HG02588 (cell line): ENCODE results near the gene HYAL1.
A peak's percentile ranks its signal among the peaks of the same experiment; 100 is the strongest.
"Not testable (repeated sequence)": the region's sequence is repeated elsewhere in the genome, so short reads cannot be mapped to it uniquely, and the experiment has no call there.

Experiments used
- ATAC-seq: cut with Tn5 transposase; IDR thresholded peaks from one replicate; pipeline ENCODE4 v1.9.1; 2021; ENCODE audit warnings: mild to moderate bottlenecking, moderate library complexity; ENCODE audit not compliant: unreplicated experiment

The HYAL1 gene

DNA sequence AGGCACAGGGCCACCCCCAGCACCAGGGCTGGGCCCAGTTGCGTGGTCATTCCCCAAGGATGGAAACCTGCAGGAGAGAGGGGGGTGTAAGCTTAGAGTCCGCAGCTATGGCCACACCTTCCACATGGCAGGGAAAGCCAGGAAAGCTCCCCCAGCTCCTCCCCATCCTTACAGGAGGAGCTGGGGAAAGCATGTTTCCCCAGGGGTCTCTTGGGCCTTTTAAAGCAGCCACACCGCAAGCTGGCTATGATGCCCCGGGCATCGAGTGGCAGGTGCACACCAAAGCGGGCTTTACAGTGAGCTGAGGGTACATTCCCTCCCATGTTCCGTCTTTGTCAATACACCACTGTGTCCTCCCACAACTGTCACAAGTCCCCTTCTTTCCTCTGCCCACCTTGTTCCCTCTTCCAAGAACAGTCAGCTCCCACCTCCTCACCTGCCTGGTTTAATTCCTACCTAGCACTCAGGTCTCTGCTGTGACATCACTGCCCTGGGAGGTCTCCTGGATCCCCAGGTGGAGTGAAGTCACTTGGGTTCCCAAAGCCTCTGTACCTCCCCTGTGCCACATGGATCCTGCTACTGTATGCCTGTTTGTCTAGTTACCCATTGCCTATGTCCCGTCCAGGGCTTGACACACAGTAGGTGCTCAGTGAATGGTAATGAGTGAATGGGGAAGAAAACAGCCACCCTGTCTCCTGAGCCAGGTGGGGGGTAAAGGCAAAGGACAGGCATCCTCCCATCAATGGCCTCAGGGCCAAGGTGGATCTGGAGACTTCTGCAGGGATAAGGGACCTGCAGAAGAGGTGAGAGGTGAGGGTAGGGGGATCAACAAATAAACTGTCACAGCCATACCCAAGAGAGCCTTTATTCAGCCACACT, 7.6 kb downstream of the HYAL1 start:
- ATAC-seq = no peak

DNA sequence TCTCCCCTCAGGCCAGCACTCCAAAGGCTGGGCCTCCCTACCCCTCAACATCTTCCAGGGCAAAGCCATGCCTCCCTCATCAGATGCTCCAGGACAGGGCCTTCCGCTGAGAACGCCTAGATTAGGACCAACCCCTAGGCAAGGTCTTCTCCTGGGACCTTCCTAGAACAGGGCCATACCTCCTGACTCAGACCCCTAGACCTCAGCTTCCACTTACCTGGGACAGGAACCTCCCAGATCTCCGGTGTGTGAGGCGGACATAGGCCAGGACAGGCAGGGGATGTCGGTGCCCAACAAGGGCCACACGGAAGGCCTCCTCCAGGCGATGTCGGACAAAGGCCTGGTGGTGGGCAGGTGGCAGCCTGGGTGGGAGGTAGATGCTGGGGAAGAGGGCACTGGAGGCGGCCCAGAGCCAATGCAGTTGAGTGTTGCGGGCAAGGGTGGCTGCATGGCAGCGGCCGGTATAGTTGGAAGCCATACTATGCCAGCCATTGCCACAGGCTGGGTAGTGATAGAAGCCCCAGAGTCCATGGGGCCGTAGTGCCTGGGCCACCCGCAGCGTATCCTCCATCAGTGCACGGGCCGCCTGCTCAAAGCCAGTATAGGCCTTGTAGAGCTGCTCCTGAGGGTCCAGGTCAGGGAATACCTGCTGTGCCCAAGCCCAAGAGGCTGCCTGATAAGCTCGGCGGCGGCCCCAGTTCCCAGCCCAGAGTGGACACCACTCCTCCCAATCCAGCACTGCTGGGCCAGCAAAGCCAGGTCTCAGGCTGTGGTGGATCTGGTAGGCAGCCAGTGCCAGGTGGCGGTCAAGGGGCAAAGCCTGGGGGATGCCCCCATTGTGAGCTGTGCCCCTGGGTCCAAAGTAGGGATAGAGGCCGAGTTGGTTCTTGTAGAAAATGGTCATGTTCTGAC, 8.6 kb downstream of the HYAL1 start:
- ATAC-seq = no peak

DNA sequence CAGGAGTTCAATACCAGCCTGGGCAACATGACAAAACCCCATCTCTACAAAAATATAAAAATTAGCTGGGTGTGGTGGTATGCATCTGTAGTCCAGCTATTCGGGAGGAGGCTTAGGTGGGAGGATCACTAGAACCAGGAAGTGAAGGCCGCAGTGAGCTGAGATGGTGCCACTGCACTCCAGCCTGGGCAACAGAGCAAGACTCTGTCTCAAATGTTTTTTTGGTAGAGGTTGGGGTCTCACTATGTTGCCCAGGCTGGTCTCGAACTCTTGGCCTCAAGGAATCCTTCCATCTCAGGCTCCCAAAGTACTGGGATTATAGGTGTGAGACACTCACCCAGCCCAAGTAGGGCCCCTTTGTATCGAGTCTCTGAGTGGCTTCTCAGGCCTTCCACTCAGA, 9.3 kb downstream of the HYAL1 start:
- ATAC-seq = no peak

DNA sequence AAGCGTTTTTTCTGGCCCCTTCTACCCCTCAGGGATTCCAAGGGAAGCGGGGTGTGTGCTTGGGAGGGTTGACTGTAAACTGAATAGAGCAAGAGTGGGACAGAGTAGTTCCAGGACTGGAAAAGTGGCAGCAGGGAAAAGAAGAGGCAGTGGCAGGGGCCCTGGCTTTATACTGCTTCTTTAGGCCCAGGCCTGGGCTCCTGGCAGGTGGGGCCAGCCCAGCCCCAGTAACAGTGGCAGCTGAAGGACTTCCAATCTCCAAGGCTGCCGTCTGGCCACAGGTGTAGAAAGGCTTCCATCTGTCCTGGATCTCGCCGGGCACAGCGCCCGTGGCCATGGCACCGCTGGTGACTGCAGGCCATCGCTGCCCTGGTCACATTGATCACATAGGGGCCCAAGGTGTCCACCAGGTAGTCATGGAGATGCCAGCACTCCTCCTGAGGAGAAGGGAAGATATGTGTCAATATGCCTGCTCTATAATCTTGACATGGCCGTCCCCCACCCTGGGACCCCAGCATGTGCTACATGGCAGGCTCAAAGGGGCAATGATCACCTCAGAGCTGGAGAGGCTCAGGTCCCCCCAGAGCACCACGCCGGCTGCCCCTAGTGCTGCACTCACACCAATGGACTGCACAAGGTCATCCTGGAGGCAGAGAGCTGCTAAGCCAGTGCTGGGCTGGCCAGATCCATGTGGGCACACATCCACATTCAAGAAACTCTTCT, 10.1 kb downstream of the HYAL1 start:
- ATAC-seq = no peak

DNA sequence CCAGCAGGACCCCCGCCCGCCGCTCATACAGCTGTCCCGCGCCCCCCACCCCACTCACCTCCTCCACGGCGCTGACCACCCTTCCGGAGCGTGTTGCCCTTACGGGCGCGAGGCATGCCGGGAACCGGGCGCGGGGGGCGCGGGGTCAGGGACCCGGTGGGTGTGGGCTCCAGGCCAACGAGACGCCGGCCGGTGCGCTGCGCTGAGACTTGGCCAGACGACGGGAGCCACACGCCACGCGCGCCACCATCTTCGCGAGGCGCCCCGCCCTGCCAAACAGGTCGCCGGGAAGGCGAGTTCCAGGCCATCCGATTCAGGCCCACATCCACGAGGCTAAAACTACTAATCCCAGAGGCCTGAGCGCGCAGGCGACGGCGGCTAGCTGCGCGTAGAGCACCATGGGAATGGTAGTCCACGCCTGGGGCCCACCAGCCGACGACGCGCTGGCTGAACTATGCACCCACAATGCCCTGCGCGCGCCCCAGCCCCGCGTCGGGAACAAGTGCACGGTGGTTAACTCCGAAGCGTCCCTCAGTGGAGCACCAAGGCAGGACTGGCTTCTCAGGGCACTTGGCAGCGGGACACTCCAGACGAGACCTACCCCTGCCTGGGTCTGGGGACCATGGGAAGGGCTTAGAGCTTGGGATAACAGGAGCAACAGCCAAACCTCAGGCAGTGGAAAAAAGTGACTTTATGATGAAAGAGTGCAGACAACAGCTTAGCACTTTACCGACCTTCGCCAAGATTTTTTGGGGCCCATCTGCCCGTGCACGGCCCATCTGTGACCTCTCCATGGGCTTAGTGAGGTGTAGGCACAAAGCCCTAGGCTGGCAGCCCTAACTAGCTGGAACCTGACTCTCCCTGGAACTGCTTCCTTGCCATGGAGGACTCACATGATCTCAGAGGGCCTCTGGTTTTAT, 11.0 kb downstream of the HYAL1 start, which contains the start of gene IFRD2:
Gene IFRD2, minus strand, starts transcription at position 271 of the 920 bp plus-strand sequence. Its CDS starts 155 bp downstream, at position 116.
- ATAC-seq = peak; percentile 94

DNA sequence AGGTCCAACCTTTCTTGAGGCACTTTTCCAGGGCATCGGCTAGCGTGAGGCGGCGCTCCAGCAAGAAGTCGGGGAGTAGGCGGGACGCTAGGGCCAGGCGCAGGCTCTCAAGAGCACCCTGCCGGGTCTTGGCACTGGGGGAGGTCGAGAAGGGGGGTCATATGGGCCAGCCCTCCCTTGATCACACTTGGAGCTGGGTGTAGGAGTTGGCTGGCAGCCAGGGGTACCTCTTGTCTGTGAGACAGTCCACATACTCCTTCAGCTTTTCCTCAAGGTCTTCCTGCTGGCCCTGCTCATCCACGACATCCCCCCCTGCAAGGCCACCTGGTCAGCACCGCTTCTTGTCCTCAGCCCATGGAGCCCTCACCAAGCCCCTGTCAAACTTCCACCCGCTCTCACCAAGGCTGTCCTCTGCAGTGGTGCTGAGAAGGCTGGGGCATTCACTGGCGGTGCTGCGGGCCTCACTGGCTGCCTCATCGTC, 13.2 kb downstream of the HYAL1 start:
- ATAC-seq = no peak

DNA sequence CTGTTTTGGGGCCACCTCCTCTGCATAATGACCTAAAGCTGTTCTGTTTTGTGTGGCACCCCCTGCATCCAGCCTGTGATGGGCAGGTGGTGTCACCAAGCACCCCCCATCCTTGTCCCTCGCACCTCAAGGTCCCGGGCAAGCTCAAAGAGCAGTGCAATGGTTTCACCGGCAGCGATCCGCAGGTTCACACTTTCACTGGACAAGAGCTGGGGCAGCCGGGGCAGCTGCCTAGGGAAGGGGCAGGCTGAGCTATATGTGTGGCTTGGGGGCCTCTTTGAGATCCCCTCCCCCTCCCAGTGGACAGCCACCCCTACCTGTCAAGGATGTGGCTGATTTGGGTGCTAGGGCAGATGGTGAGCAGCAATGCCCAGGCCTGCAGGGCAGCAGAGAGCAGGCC, 14.2 kb downstream of the HYAL1 start:
- ATAC-seq = no peak

DNA sequence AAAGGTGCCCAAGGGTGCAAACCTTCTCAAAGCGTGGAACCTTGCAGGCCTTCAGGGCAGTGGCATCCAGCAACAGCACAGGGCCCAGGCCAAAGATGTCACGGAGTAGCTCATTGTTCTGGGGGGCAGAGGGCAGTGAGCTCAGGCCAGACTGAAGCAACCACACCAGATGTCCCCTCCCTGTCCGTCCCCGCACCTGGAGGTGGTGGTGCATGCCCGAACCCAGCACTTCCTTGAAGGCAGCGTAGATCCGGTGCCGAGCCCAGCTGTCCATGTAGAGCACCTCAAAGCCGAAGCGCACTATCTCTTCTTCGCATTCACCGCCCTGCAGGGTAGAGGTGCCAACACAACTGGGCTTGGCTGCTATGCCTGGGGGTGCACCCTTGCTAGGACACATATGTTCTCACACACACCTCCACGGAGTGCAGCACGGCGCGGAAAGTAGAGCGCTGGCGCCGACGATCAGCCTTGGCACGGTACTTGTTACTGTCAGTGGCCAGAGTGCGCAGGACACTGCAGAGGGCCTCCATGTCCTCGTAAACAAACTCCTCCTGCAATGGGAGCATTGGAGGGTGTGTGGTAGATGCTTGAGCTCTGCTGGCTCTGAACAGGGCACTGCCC, 14.9 kb downstream of the HYAL1 start:
- no peak for ATAC-seq

DNA sequence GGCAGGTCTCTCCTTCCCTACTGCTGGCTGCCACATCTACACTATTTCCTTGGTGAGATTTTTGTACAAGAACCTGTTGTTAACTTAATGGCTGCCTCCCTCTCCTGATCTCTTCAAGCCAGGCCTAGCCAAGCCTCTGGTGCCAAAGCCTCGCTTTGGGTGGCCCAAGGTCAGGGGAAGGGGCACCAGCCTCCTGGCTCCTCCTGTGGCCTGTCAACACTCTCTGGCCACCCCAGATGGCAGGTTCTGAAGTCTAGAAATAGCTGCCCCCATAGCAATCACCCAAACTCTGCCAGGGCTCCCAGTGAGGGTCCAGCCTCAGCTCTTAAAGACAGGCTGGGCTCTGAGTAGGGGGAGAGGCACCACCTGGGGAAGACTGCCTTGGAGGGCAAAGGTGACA, 16.1 kb downstream of the HYAL1 start:
- no peak for ATAC-seq

DNA sequence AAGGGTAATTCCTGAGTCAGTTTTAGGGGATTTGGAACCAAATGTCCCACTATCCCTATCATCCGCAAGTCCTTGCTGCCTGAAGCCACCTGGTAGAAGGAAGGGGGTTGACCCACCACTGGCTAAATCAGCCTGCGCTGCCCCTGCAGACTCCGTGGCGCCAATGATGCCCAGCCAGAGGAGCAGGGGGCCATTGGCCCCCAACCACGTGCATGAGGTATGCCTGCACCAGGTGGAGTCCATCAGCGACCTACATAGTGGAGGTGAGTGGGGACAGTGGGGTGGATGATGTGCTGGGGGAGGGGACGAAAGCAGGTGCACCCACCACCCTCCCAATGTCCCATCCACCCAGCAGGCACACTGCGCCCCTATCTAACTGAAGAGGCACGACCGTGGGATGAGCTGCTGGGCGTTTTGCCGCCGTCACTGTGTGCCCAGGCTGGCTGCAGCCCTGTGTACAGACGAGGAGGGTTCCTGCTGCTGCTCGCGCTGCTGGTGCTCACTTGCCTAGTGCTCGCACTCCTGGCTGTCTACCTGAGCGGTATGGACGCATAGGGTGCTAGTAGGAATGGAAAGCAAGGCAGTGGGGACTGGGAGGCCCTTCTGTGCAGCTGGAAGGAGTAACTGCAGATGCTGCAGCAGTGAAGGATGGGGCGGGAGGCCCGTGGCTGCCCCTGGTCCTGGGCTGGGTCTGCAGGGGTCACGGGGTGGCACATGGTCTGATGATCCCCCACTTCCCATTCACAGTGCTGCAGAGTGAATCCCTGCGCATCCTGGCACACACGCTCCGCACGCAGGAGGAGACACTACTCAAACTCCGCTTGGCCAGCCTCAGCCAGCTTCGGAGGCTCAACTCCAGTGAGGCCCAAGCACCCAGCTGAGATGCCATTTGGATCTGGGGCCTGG, 16.8 kb downstream of the HYAL1 start:
- ATAC-seq = no peak

DNA sequence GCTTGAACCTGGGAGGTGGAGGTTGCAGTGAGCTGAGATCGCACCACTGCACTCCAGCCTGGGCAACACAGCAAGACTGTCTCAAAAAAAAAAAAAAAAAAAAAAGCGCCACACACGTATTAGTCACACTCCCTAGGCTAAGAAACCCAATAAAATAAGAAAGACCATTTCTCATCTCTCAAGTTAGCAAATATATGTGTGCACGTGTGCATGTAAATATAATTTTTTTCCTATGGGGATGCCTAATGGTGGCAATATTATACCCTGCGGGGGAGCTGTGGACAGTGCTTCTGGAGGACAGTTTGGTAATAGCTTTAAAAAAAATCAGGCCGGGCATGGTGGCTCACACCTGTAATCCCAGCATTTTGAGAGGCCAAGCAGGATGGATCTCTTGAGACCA, 19.3 kb downstream of the HYAL1 start:
- ATAC-seq = not testable (repeated sequence)

DNA sequence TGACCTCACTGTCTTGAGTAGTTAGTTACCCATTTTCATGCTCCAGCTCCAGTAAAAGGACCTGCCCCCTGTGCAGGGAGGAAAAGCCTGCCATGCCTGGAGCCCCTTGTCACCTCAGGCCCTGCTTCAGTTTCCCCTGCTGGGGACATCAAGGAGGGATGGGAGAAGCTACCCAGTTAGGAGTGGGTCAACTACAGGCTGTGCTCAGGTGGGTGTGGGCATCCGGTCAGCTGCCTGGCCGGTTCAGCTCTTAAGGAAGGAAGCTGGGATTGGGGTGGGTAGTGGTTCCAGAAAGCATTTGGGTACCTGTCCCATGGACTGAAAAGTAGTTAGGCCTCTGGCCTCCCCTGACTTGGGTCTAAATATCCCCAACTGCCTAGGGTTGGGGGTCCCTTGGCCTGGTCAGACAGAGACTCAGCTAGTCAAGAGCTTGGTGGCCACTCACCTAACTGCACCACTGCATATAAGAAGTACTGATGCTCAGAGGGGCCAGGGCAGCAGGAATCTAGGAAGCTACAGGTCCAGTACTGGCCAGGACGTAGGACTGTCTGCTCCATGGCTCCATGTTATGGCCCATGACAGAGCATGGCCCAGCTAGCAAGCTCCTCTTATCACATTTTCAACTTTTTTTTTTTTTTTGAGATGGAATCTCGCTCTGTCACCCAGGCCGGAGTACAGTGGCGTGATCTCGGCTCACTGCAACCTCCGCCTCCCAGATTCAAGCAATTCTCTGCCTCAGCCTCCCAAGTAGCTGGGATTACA, 23.9 kb downstream of the HYAL1 start:
- no peak for ATAC-seq

DNA sequence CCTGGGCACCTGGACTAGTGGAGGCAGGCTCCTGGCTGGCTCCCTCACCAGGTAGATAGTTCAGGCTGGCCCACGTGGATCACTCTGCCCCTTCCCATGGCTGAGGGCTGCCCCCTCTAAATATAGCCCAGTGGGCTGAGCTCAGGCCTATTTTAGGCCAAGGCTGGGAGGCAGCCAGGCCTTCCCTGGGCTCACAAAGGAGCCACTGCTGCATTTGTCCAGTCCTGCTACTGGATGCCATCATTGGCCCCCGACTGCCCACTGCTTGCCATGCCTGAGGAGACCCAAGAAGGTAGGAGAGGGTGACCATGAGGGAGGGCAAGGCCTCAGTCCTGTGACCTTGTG, 24.5 kb downstream of the HYAL1 start, which contains the start of gene LSMEM2:
Gene LSMEM2, plus strand, starts transcription at position 208 of the 345 bp plus-strand sequence. Its CDS starts 27 bp downstream, at position 235.
- no peak for ATAC-seq

DNA sequence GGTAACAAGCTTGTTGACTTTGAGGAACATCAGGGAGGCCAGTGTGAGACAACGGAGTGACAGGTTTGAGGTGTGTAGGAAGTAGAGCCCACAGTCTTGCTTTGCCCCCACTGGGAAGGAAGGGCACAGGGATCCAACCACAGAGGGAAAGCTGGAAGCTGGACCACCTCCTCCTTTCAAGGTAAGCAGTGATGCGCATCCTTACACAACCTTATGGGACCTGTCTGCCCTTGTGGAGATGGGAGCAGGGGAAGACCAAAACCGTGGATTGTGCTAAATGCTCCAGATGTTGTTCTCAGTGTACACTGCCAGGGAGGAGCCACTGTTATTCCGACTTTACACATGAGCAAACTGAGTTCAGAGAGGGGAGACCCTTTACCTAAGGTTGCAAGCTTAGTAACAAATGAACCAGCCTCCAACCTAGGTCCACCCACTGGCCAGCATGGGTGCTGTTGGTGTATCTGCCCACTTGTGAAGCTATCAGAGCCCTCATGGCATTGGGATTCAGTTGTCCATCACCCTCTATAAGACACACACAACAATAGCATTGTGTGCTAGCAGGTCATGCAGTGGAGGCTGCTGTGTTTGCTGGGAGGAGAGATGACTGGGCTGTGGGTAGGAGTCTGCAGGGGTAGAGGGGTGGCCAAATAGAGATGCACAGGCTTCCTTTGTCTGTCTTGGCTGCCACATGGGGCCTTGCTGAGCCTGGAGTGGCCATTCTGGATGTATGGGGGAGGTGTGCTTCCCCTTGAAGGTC, 25.1 kb downstream of the HYAL1 start:
- ATAC-seq = no peak

DNA sequence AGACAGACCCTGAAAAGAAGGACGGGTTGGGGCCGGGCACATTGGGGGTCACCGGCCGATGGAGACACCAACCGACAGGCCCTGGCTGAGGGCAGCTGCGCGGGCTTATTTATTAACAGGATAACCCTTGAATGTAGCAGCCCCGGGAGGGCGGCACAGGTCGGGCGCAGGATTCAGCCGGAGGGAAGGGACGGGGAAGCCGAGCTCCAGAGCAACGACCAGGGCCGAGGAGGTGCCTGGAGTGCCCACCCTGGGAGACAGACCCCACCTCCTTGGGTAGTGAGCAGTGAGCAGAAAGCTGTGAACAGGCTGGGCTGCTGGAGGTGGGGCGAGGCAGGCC, 26.6 kb downstream of the HYAL1 start:
- no peak for ATAC-seq

DNA sequence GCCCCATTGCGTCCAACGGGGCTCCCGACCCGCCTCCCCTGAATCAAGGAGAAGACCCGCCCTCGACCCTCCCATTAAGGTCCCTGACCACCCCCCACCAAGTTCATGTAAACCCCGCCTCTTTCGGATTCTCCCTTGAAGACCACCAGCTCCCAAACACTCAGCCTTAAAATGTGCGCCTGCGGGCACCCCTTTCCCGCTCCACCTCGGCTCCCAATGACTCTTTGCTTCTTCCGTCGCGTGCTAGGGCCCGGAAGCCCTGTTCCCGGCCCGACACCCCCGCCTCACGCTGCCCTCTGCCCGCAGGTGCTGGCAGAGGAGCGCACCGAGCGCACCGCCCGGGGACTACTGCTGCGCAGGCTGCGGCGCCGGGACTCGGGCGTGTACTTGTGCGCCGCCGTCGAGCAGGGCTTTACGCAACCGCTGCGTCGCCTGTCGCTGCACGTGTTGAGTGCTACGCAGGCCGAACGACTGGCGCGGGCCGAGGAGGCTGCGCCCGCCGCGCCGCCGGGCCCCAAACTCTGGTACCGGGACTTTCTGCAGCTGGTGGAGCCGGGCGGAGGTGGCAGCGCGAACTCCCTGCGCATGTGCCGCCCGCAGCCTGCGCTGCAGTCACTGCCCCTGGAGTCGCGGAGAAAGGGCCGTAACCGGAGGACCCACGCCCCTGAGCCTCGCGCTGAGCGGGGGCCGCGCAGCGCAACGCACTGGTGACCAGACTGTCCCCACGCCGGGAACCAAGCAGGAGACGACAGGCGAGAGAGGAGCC, 27.2 kb downstream of the HYAL1 start:
- no peak for ATAC-seq
